T-helper 17 cell (primary cell): ENCODE measurements around the gene RBM43. TPM values are rescaled to one million over a fixed set of nuclear protein-coding genes. Genes with fewer than 3 reads are reported as not detected.

Source experiments
- total RNA-seq, 4 donors: library from RNA in 2 of 4; stranded (reverse) in 2 of 4; gene quantifications; one replicate each; pipeline ENCODE4 v1.2.3 and lab custom pipeline; 2022 to 2026

RBM43 gene
- total RNA-seq, 2 donors from 2014 or later: 10.4 to 11.6 TPM

Other genes with a start within 250 kb of the RBM43 start
- 10 to 100 TPM; 16.4 to 17.5 TPM for gene NMI, start 27.8 kb upstream of the RBM43 start, total RNA-seq
- not detected for gene TNFAIP6, start 95.7 kb upstream of the RBM43 start, total RNA-seq
- gene RIF1, start 148.0 kb upstream of the RBM43 start, total RNA-seq: 10 to 100 TPM; 37.7 to 56.1 TPM